HG03457 (cell line): Measurements from ENCODE around the gene TNNI3.

Experiments
- ATAC-seq: cut with Tn5 transposase; IDR thresholded peaks from one replicate; pipeline ENCODE4 v1.9.1; 2021; ENCODE audit warnings: moderate number of reproducible peaks; ENCODE audit not compliant: unreplicated experiment

The TNNI3 gene

GRCh38 chr19:55147545-55148251, 9.8 kb downstream of the TNNI3 start:
- ATAC-seq = no peak

- ATAC-seq = no peak
Measured at GRCh38 chr19:55146705-55147273, 10.7 kb downstream of the TNNI3 start.

GRCh38 chr19:55146078-55146704, 11.3 kb downstream of the TNNI3 start:
- no peak for ATAC-seq

GRCh38 chr19:55145232-55145631, 12.3 kb downstream of the TNNI3 start:
- no peak for ATAC-seq

- no peak for ATAC-seq
Measured at GRCh38 chr19:55141696-55142095, 15.8 kb downstream of the TNNI3 start.

GRCh38 chr19:55137915-55138314, 19.6 kb downstream of the TNNI3 start:
- ATAC-seq = no peak

GRCh38 chr19:55136399-55137102, 21.0 kb downstream of the TNNI3 start:
- no peak for ATAC-seq

GRCh38 chr19:55134736-55135135, 22.8 kb downstream of the TNNI3 start:
- no peak for ATAC-seq

GRCh38 chr19:55133639-55134444, 23.7 kb downstream of the TNNI3 start:
- no peak for ATAC-seq

- ATAC-seq = no peak
Measured at GRCh38 chr19:55132453-55133129, 24.9 kb downstream of the TNNI3 start.

GRCh38 chr19:55131421-55131820, 26.1 kb downstream of the TNNI3 start:
- ATAC-seq = no peak

GRCh38 chr19:55119053-55119452, 38.5 kb downstream of the TNNI3 start:
- no peak for ATAC-seq

- ATAC-seq = no peak
Measured at GRCh38 chr19:55118401-55118991, 39.0 kb downstream of the TNNI3 start.

GRCh38 chr19:55117663-55118391, 39.7 kb downstream of the TNNI3 start:
- ATAC-seq = peak; percentile 80

GRCh38 chr19:55116859-55117662, 40.5 kb downstream of the TNNI3 start, which contains the start of gene PPP1R12C:
Gene PPP1R12C (minus strand): TSS chr19:55117637. CDS start chr19:55117543, 94 bp downstream.
- ATAC-seq = no peak

- no peak for ATAC-seq
Measured at GRCh38 chr19:55116232-55116858, 41.2 kb downstream of the TNNI3 start.

GRCh38 chr19:55115446-55116065, 42.0 kb downstream of the TNNI3 start:
- ATAC-seq = no peak
